D341Med (cell line): ENCODE measurements around the gene MAP7.
"Not testable (repeated sequence)": the region's sequence is repeated elsewhere in the genome, so short reads cannot be mapped to it uniquely, and the experiment has no call there.

Experiments
- DNase-seq: peaks from one replicate; pipeline ENCODE4 v3.0.0; 2012; ENCODE audit warnings: low spot score

The MAP7 gene

GRCh38 chr6:136503303-136504029, 46.8 kb downstream of the MAP7 start:
- no peak for DNase-seq

DNA sequence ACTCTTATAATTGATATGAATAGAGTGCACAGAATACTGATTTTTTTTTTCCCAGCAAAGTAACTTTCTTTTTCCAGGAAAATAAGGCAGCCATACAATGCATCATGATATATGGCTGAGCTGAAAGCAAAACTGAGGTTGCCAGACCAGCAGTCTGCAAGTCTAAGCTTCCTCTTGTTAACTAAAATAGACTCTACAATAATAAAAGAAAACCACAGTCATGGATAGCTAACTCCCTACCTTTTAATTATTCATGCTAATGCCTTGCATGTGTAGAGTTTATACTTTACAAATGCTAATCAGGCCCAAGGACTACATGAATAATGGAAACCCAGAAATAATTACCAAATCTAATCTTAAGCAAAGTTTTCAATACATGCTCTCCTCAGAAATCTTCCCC, 47.4 kb downstream of the MAP7 start:
- no peak for DNase-seq

- no peak for DNase-seq
These were observed 48.7 kb downstream of the MAP7 start for GRCh38 chr6:136501514-136501913.

- DNase-seq, result no peak
These were observed 49.1 kb downstream of the MAP7 start for GRCh38 chr6:136501096-136501495.

- DNase-seq, result no peak
These were observed 49.8 kb downstream of the MAP7 start for GRCh38 chr6:136500414-136500813.

DNA sequence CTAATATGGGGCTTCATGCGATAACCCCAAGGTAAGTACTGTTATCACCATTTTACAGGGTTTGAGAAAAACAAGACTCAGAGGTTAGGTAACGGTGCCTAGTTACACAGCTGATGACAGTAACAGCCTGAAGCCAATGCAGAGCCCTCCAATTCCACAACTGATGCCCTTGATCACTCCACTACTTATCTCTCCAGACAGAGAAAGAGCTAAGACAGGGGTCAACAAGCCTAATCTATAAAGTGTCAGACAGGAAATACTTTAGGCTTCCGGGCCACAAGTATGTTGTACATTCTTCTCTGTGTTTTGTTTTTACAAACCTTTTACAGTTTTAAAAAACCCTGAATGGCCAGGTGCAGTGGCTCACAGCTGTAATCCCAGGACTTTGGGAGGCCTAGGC, 50.9 kb downstream of the MAP7 start:
- no peak for DNase-seq

GRCh38 chr6:136496449-136496848, 53.8 kb downstream of the MAP7 start:
- DNase-seq, result not testable (repeated sequence)

DNA sequence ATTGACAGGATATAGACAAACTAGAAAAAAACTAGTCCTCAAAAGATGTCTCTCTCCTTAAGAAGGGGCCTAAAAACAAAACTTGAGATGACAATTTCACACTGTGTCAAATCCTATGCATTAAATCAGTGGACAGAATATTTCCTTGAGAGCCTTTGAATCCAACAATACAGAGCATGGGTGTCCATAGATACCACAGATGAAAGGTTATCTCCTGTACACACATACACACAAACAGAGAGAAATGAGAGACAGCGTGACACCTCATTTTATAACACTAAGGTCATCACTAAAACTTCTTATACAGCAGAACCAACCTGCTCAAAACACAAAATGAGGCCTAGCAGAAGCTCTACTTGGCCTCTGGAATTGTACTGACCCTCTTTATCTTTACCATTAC, 55.5 kb downstream of the MAP7 start:
- no peak for DNase-seq

GRCh38 chr6:136494059-136494458, 56.2 kb downstream of the MAP7 start:
- DNase-seq, result no peak

- no peak for DNase-seq
These were observed 57.8 kb downstream of the MAP7 start for GRCh38 chr6:136492409-136492808.

DNA sequence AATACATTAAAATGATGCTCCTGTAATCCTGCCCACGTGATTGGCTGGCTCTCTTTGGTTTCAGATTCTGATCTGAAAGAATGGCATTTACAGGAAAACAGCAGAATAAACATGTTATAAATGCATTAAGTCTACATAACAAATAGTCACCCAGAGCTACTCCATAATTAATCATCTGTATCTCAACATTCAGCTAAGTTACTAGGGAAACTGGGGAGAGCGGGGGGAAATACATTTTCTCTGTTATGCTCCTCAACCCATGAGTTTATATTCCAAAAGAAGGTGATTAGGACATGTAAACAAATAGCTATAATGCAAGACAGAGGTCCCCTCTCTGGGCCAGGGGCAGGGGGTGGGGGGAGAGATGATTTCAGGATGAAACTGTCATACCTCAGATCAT, 58.5 kb downstream of the MAP7 start:
- DNase-seq, result no peak

DNA sequence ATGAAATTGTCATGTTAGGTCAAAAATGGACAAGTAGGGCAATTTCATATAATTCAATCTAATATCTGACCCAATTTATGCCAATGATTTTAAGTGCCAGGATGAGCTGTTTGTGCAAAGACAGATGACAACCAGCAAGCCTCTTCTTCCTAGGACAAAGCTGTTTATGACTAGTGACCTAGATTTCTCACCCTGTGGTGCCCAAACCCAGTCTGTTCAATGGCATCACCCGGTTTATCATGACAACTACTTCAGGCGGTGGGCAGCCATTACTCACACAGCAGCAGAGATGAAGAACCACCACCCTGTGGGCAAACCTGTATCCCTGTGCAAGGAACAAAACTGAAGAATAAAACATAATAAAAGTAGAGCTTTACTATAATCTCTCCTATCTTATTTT, 59.0 kb downstream of the MAP7 start:
- DNase-seq, result no peak

DNA sequence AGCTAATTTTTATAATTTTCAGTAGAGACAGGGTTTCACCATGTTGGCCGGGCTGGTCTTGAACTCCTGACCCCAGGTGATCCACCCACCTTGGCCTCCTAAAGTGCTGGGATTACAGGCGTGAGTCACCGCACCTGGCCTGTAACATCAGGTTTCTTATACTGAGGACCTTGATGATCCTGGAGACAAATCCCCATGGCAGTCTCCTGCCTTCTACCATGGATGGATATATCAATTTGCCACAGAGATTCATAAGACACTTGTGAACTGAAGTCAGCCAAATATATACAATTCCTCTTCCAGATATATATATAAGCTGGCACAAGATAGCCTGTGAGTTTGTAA, 60.6 kb downstream of the MAP7 start:
- DNase-seq, result not testable (repeated sequence)

DNA sequence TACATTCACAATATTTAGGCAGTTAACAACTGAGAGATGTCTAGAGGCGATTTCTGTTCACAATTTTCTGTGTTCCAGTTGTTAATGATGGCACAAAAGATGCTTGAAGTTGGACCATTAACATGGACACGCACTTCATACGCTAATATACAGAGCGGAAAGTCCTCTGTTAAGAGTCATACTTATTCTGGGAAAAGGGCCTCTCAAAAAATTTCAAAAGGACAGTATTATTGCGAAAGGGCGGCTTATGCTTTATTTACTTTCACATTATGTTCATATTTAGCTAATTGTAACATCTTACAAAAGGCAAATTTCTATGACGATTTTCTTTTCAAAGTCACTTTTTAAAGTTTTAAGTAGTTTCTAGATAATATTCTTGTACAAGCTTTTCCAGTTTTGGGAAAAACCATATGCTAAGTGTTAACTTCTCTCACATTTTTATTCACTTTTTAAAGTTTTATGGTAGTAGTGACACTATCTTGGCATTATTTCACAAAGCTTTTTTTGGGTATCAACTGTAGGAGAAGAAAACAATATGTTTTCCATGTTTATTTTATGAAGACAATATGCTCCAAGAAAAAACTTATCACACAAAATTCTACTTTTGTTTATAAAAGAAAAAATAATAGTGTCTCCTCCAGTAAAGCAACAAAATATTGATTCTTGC, 62.3 kb downstream of the MAP7 start:
- no peak for DNase-seq

DNA sequence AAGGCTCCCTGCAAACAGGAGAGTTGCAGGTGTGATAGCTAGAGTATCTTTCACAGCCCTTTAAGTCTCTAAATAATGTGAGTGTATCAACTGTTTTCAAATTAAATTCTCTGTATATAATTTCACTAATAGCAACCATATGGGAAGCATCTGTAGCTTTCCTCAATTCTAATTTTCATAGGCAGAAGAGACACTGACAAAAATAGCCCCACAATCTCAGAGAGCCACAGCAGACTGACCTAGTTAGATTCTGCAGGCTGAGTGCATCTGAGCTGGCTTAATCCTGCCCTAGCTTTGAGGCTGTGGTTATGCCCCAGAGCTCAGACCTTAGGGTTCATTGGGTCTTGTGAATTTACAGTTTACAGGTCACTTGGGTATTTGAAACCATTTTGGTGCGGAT, 63.9 kb downstream of the MAP7 start:
- DNase-seq, result no peak

GRCh38 chr6:136483906-136484305, 66.3 kb downstream of the MAP7 start:
- no peak for DNase-seq

DNA sequence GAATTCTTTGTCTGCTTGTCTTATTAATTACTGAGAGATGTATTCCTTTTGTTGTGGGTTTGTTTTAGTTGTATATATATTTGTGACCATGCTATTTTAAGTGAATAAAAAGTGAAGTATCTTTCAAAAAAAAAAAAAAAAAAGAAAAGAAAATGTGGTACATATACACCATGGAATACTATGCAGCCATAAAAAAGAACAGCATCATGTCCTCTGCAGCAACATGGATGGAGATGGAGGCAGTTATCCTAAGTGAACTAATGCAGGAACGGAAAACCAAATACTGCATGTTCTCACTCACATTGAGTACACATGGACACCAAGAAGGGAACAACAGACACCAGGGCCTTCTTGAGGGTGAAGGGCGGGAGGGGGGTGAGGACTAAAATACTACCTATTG, 67.2 kb downstream of the MAP7 start:
- not testable (repeated sequence) for DNase-seq

DNA sequence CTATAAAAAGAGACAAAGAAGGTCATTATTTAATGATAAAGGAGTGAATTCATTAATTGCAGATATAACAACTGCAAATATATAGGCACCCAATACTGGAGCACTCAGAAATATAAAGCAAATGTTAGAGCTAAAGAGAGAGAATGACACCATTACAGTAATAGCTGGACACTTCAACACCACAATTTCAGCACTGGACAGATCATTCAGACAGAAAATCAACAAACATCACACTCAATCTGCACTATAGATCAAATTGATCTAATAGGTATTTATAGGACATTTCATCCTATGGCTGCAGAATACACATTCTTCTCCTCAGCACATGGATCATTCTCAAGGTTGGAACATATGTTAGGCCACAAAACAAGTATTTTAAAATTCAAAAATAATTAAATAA, 72.7 kb downstream of the MAP7 start:
- DNase-seq, result no peak

DNA sequence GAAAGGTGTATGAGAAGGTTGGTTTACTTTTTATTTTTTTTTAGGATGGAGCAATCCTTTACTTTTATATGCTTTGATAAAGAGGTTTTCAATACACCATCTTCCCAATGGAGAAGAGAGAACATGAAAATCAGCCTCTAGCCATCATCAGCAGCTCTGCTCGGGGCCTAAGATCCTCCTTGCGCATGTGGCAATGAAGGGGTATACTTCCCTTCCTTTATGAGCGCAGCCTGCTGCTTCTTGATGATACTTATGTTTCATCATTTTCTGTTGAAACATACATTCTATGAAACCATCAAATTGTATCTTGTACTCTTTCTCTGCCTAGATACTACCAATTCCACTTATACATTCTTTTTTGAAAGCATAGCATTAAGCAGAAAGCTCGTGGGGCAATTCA, 74.5 kb downstream of the MAP7 start:
- DNase-seq, result no peak

DNA sequence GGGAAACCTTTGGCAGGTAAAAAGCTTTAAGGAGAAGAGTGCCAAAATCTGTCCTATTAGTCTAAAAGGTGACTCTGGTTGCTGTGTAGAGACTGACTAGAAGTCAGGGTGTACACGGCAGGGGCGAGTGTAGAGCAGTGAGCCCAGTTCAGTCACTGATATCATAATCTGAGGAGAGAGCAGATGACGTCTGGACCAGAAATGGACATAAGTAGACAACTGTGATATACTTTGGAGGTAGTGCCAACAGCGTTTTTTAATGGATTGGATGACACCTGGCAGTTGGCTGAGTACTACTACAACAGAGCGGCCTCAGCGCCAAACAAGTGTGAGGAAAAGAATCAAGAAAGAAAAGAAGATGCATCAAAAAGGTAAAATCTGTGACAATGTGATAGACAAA, 76.0 kb downstream of the MAP7 start:
- DNase-seq, result no peak

DNA sequence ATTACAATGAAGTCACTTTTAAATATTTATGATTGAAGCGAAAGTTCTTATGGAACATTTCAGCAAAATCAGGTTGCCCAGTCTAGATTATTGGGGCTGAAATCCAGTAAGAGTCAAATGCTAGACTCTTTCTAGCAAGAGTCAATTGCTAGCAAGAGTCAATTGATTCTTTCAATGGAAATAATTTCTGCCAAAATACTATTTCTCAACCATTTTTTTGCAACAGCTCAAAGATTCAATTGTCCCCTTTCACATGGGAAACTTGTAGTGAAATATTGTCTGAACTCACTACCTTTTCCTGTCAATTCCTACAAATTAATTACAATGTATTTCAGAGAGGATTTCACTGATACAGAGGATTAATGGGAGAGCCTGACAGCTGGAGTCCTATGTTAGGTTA, 78.3 kb downstream of the MAP7 start:
- DNase-seq, result no peak

GRCh38 chr6:136471372-136471771, 78.8 kb downstream of the MAP7 start:
- DNase-seq, result no peak

GRCh38 chr6:136470044-136470443, 80.2 kb downstream of the MAP7 start:
- DNase-seq, result no peak

- no peak for DNase-seq
These were observed 81.1 kb downstream of the MAP7 start for GRCh38 chr6:136469154-136469553.
